OCI-LY3 (cell line): Measurements from ENCODE around the gene CHERP.

ENCODE experiments used
- H2AFZ ChIP-seq: fragments of 200-600, 300-600 bp; shearing (Covaris generic); 2 replicates; pipeline ENCODE4 v1.6.0; 2014; ENCODE audit warnings: antibody characterized with exemption, low read depth, low read length
- H3K27ac ChIP-seq: fragments of 200-600, 300-600 bp; sonication (generic); 2 replicates; pipeline ENCODE4 v1.5.1; 2014; ENCODE audit warnings: mild to moderate bottlenecking, low read length, moderate library complexity, mixed read lengths
- H3K27me3 ChIP-seq: fragments of 200-600, 300-600 bp; sonication (generic); 2 replicates; pipeline ENCODE4 v1.6.1; 2014; ENCODE audit warnings: low read depth, low read length, mixed read lengths
- H3K36me3 ChIP-seq: fragments of 200-600, 300-600 bp; sonication (generic); replicated peaks from 2 replicates; pipeline ENCODE3; 2014; ENCODE audit warnings: low read depth, low read length, mixed read lengths
- H3K4me1 ChIP-seq: fragments of 300-600, 200-600 bp; sonication (generic); 2 replicates; pipeline ENCODE4 v1.6.1; 2014; ENCODE audit warnings: low read length, mixed read lengths
- H3K4me2 ChIP-seq: fragments of 200-600, 300-600 bp; sonication (generic); 2 replicates; pipeline ENCODE4 v1.6.1; 2014; ENCODE audit warnings: low read length, mixed read lengths
- H3K4me3 ChIP-seq: fragments of 300-600, 200-600 bp; sonication (generic); 2 replicates; pipeline ENCODE4 v1.5.1; 2014; ENCODE audit warnings: antibody characterized with exemption, mild to moderate bottlenecking, low read length, moderate library complexity
- H3K79me2 ChIP-seq: fragments of 300-600, 200-600 bp; shearing (Covaris generic); 2 replicates; pipeline ENCODE4 v1.6.1; 2014; ENCODE audit warnings: mild to moderate bottlenecking, low read length, mixed read lengths
- H3K9ac ChIP-seq: fragments of 300-600, 200-600 bp; shearing (Covaris generic); 2 replicates; pipeline ENCODE4 v1.6.0; 2014; ENCODE audit warnings: mild to moderate bottlenecking, low read length, moderate library complexity
- H3K9me3 ChIP-seq: fragments of 200-600, 300-600 bp; shearing (Covaris generic); 2 replicates; pipeline ENCODE4 v1.6.1; 2014; ENCODE audit warnings: low read length, mixed read lengths; ENCODE audit not compliant: insufficient read depth
- H4K20me1 ChIP-seq: fragments of 200-600, 300-600 bp; sonication (generic); 2 replicates; pipeline ENCODE4 v1.6.1; 2016; ENCODE audit warnings: low read length, mixed read lengths; ENCODE audit not compliant: insufficient read depth
- EZH2phosphoT487 ChIP-seq: fragments of 200-600 bp; shearing (Covaris generic); IDR thresholded peaks from 2 replicates; pipeline ENCODE4 v1.6.1; 2018; ENCODE audit warnings: antibody characterized with exemption, mixed run types, low read depth
- TF ChIP-seq, protein P1 (sequence below): fragments of 200-600, 300-600 bp; sonication (generic); IDR thresholded peaks from 2 replicates; pipeline ENCODE4 v1.5.1; 2014; ENCODE audit warnings: antibody characterized with exemption, low read length, low read depth

The CHERP gene

DNA sequence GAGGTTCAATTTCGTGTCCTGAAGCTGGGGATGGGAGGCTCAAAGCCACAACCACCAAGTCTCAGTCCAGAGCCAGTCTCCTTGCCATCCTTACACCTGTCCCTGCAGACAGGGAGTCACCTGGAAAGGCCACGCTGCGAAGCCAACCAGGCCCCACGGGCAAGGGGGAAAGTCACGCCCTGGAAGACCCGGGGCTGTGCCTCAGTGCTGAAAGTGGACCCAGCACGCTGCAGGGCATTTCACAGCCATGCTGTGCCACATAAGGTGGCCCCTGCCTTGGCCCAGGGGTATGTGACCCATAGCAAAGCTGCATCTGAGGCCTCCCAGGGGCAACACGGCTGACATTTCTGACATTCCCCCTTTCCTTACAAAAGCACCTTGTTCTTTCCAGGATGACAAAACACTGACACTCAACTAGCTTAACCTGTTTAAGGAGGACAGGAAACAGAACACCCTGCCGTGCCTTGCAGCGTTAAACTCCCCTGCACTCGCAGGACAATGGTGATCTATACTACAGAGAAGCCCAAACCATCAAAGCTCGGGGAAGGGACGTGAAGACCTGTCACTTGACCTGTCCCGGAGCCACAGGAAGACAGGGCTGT lies 14.8 kb downstream of the CHERP start:
- Histone ChIP-seq H3K36me3 (peaks cover 82% of the 10 kb centered on the region), H3K4me3 (no peak overlapping the region), H3K9me3 (no peaks in the 10 kb centered on the region), H3K4me2 (no peak overlapping the region), H2AFZ (no peak overlapping the region), H4K20me1 (no peaks in the 10 kb centered on the region), H3K4me1 (no peaks in the 10 kb centered on the region), H3K79me2 (no peaks in the 10 kb centered on the region; the same call in 1 of the 2 replicates), H3K9ac (no peak overlapping the region), H3K27me3 (no peaks in the 10 kb centered on the region), H3K27ac (no peak overlapping the region)
- TF ChIP-seq, protein P1, sequence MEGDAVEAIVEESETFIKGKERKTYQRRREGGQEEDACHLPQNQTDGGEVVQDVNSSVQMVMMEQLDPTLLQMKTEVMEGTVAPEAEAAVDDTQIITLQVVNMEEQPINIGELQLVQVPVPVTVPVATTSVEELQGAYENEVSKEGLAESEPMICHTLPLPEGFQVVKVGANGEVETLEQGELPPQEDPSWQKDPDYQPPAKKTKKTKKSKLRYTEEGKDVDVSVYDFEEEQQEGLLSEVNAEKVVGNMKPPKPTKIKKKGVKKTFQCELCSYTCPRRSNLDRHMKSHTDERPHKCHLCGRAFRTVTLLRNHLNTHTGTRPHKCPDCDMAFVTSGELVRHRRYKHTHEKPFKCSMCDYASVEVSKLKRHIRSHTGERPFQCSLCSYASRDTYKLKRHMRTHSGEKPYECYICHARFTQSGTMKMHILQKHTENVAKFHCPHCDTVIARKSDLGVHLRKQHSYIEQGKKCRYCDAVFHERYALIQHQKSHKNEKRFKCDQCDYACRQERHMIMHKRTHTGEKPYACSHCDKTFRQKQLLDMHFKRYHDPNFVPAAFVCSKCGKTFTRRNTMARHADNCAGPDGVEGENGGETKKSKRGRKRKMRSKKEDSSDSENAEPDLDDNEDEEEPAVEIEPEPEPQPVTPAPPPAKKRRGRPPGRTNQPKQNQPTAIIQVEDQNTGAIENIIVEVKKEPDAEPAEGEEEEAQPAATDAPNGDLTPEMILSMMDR = no peak
- no peak for TF ChIP-seq EZH2phosphoT487

DNA sequence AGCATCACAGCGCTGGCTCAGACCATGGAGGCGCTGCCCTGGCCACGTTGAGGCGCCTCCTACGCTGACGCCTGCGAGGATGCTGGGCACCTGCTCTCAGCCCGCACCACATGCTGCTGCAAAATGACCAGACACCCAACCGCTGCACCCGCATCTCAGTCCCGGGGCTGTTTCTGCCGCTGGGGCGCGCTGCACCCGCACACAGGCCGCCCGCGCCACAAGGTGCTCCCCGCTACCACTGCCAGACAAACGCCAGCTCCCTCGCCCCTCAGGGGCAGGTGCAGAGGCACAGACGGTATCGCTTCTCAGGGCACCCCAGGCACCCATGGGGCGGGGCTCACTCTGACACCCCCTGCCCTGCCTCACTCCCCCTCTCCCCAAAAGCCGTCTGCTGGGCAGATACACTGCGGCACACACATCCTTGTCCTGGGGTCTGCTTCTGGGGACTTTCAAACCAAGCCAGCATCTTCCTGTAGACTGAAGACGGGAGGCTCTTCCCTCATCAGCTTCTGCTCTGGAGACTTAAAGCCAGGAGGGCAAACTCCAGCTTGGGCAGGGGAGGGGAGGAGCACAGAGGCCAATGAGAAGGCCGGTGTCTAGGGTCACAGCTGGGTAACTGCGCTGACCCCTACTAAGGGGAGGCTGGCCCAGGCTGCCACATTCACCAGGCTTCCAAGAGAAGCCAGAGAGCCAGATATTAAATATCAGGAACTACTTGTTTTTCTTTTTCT lies 16.3 kb downstream of the CHERP start:
- H3K9ac ChIP-seq = no peak overlapping the region
- no peak overlapping the region for H2AFZ ChIP-seq
- no peak overlapping the region for H3K4me2 ChIP-seq
- no peaks in the 10 kb centered on the region for H3K27me3 ChIP-seq
- H3K9me3 ChIP-seq = no peaks in the 10 kb centered on the region
- H3K4me1 ChIP-seq = no peaks in the 10 kb centered on the region
- no peak overlapping the region for H3K27ac ChIP-seq
- H3K4me3 ChIP-seq = no peak overlapping the region
- H4K20me1 ChIP-seq = no peaks in the 10 kb centered on the region
- peaks cover 79% of the 10 kb centered on the region for H3K36me3 ChIP-seq
- no peak for TF ChIP-seq EZH2phosphoT487
- TF ChIP-seq, protein P1 = no peak
- no peaks in the 10 kb centered on the region; the same call in 1 of the 2 replicates for H3K79me2 ChIP-seq

DNA sequence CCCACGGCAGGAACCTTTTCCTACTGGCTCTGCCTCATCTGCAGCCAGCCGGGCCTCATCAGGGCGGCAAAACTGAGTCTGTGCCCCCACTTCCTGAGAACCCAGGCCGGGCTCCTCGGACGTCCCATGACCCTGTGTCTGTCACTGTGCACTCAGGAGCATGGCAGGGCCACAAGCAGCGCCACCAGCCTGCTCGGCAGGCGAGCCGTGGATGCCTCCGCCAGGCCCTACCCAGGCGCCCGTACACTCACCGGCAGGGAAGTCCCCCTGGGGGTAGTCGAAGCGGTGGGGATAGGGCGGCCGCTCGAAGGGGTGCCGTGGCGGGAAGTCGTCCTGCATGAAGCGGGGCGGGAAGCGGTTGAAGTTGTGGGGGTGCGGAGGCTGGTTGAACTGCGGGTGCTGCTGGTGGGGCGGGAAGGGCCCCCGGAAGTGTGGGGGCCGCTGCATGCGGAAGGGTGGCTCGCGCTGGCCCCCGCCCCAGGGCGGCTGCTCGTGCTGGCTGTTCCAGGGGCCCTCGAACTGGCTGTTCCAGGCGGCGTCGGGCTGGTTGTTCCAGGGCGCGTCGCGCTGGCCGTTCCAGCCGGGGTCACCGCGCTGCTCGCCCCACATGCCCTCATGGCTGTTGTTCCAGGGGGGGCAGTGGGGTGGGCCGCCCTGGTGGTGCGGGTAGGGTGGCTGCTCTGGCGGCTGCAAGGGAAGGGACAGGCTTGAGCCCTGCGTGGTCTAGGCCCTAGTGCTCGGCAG lies 17.1 kb downstream of the CHERP start:
- Histone ChIP-seq H2AFZ (no peak overlapping the region), H3K36me3 (peaks cover 79% of the 10 kb centered on the region), H3K4me2 (no peak overlapping the region), H3K27ac (no peak overlapping the region), H3K4me3 (no peak overlapping the region), H3K4me1 (no peaks in the 10 kb centered on the region), H3K27me3 (no peaks in the 10 kb centered on the region), H4K20me1 (no peaks in the 10 kb centered on the region), H3K9ac (no peak overlapping the region), H3K9me3 (no peaks in the 10 kb centered on the region), H3K79me2 (no peaks in the 10 kb centered on the region; the same call in 1 of the 2 replicates)
- TF ChIP-seq, protein P1 = no peak
- no peak for TF ChIP-seq EZH2phosphoT487
